WTC11 (cell line): ENCODE data around the gene PKMYT1.

Experiments used
- CREB1 ChIP-seq: sonication (generic); formaldehyde crosslinking; IDR thresholded peaks from 2 replicates; pipeline ENCODE4 v1.8.0; 2023; ENCODE audit warnings: mild to moderate bottlenecking, missing genetic modification reagents
- TEAD1 ChIP-seq: sonication (generic); formaldehyde crosslinking; IDR thresholded peaks from 2 replicates; pipeline ENCODE4 v1.8.0; 2022; ENCODE audit warnings: mild to moderate bottlenecking, missing genetic modification reagents
- ZBTB21 ChIP-seq: sonication (generic); formaldehyde crosslinking; IDR thresholded peaks from 2 replicates; pipeline ENCODE4 v1.8.1; 2023; ENCODE audit warnings: mild to moderate bottlenecking, missing genetic modification reagents, borderline replicate concordance
- ZNF317 ChIP-seq: sonication (generic); formaldehyde crosslinking; IDR thresholded peaks from 2 replicates; pipeline ENCODE4 v1.8.1; 2023; ENCODE audit warnings: low read depth, mild to moderate bottlenecking, moderate library complexity, missing genetic modification reagents, borderline replicate concordance
- TF ChIP-seq, protein P1 (sequence below): fragments of 200-600 bp; IDR thresholded peaks from 2 replicates; pipeline ENCODE4 v1.8.0; 2022; ENCODE audit warnings: antibody characterized with exemption
- TF ChIP-seq, protein P2 (sequence below): sonication (generic); formaldehyde crosslinking; conservative IDR thresholded peaks from 2 replicates; pipeline ENCODE4 v1.8.1; 2023; ENCODE audit warnings: mild to moderate bottlenecking, low read depth, missing genetic modification reagents, moderate library complexity
- TF ChIP-seq, protein P3 (sequence below): sonication (generic); formaldehyde crosslinking; IDR thresholded peaks from 2 replicates; pipeline ENCODE4 v1.8.0; 2022; ENCODE audit warnings: mild to moderate bottlenecking, missing genetic modification reagents

DNA sequence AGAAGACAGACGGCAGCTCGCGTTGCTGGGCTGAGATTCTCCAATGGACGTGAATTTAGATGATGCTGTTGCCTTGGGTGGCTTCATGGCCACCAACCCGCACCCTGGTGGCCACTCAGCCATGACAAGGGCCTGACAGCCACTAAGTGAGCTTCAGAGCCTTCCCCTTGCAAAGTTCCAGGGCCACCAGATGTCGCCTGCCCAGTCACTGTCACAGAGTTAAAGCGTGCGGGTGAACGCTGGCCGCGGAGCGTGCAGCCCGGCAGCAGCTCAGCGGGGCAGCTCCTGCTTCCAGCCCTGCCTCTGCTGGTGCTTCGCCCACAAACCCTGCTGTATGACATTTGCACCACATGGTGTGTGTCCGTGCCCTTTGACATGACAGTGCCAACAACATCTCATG, 29.5 kb downstream of the PKMYT1 start:
- TF ChIP-seq, protein P1, sequence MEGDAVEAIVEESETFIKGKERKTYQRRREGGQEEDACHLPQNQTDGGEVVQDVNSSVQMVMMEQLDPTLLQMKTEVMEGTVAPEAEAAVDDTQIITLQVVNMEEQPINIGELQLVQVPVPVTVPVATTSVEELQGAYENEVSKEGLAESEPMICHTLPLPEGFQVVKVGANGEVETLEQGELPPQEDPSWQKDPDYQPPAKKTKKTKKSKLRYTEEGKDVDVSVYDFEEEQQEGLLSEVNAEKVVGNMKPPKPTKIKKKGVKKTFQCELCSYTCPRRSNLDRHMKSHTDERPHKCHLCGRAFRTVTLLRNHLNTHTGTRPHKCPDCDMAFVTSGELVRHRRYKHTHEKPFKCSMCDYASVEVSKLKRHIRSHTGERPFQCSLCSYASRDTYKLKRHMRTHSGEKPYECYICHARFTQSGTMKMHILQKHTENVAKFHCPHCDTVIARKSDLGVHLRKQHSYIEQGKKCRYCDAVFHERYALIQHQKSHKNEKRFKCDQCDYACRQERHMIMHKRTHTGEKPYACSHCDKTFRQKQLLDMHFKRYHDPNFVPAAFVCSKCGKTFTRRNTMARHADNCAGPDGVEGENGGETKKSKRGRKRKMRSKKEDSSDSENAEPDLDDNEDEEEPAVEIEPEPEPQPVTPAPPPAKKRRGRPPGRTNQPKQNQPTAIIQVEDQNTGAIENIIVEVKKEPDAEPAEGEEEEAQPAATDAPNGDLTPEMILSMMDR: no peak
- no peak for TF ChIP-seq TEAD1 (CRISPR knock-in tag)
- no peak for TF ChIP-seq ZBTB21 (CRISPR knock-in tag)
- TF ChIP-seq, protein P2, sequence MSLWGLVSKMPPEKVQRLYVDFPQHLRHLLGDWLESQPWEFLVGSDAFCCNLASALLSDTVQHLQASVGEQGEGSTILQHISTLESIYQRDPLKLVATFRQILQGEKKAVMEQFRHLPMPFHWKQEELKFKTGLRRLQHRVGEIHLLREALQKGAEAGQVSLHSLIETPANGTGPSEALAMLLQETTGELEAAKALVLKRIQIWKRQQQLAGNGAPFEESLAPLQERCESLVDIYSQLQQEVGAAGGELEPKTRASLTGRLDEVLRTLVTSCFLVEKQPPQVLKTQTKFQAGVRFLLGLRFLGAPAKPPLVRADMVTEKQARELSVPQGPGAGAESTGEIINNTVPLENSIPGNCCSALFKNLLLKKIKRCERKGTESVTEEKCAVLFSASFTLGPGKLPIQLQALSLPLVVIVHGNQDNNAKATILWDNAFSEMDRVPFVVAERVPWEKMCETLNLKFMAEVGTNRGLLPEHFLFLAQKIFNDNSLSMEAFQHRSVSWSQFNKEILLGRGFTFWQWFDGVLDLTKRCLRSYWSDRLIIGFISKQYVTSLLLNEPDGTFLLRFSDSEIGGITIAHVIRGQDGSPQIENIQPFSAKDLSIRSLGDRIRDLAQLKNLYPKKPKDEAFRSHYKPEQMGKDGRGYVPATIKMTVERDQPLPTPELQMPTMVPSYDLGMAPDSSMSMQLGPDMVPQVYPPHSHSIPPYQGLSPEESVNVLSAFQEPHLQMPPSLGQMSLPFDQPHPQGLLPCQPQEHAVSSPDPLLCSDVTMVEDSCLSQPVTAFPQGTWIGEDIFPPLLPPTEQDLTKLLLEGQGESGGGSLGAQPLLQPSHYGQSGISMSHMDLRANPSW (CRISPR knock-in tag): no peak
- no peak for TF ChIP-seq ZNF317 (CRISPR knock-in tag)
- no peak for TF ChIP-seq CREB1 (CRISPR knock-in tag)
- TF ChIP-seq, protein P3, sequence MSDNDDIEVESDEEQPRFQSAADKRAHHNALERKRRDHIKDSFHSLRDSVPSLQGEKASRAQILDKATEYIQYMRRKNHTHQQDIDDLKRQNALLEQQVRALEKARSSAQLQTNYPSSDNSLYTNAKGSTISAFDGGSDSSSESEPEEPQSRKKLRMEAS (CRISPR knock-in tag): no peak
